Spleen (tissue), 11 donors: Measurements from ENCODE around the gene TEX52. TPM values are rescaled to one million over a fixed set of nuclear protein-coding genes. Genes with fewer than 3 reads are reported as not detected.

Source experiments
- DNase-seq: peaks from one replicate; pipeline ENCODE4 v3.0.0-alpha.2; 2020
- H3K27ac ChIP-seq, 8 donors: fragments of 200-600 bp; sonication (generic) in 7 of 8; 1 replicate in 4 of 8; 2 replicates in 4 of 8; pipeline versions ENCODE4 v1.5.0 to v1.8.0; 2016 to 2021; ENCODE audit warnings: inconsistent platforms in 4 of 8, mild to moderate bottlenecking in 4 of 8, moderate library complexity in 1 of 8
- H3K27me3 ChIP-seq, 7 donors: fragments of 200-600 bp; sonication (generic) in 6 of 7; replicated peaks in 1 of 7; 1 replicate in 4 of 7; 2 replicates in 3 of 7; pipeline versions ENCODE4 v1.5.0 to v1.8.0; 2016 to 2021; ENCODE audit warnings: inconsistent platforms in 3 of 7, mild to moderate bottlenecking in 1 of 7
- H3K36me3 ChIP-seq, 6 donors: fragments of 200-600 bp; sonication (generic) in 5 of 6; 1 replicate in 4 of 6; 2 replicates in 2 of 6; pipeline versions ENCODE4 v1.5.0 to v1.8.0; 2016 to 2021; ENCODE audit warnings: inconsistent platforms in 2 of 6
- H3K4me1 ChIP-seq, 6 donors: fragments of 200-600 bp; sonication (generic) in 5 of 6; 1 replicate in 3 of 6; 2 replicates in 3 of 6; pipeline versions ENCODE4 v1.5.0 to v1.8.0; 2016 to 2021; ENCODE audit warnings: inconsistent platforms in 3 of 6
- H3K4me3 ChIP-seq, 8 donors: fragments of 200-600 bp; sonication (generic) in 7 of 8; 1 replicate in 4 of 8; 2 replicates in 4 of 8; pipeline versions ENCODE4 v1.5.0 to v1.8.0; 2016 to 2021; ENCODE audit warnings: inconsistent platforms in 4 of 8, mild to moderate bottlenecking in 4 of 8, moderate library complexity in 2 of 8
- H3K9me3 ChIP-seq, 8 donors: fragments of 200-600 bp; sonication (generic) in 7 of 8; 1 replicate in 4 of 8; 2 replicates in 4 of 8; pipeline versions ENCODE4 v1.5.0 to v1.8.0; 2016 to 2021; ENCODE audit warnings: inconsistent platforms in 4 of 8
- CTCF ChIP-seq, 11 experiments: fragments of 200-600 bp in 7 of 11; fragments of 450-650 bp in 4 of 11; sonication (generic) in 4 of 11; IDR thresholded peaks in 8 of 11; conservative IDR thresholded peaks in 3 of 11; 1 replicate in 7 of 11; 2 replicates in 4 of 11; pipeline versions ENCODE4 v1.4.0 to v1.8.0; 2016 to 2021; ENCODE audit warnings: antibody characterized with exemption in 11 of 11, inconsistent platforms in 4 of 11, mild to moderate bottlenecking in 1 of 11
- POLR2A ChIP-seq, 3 donors: fragments of 450-650 bp; IDR thresholded peaks; one replicate each; pipeline ENCODE4 v1.5.1; 2017; ENCODE audit warnings: antibody characterized with exemption in 3 of 3, mild to moderate bottlenecking in 1 of 3
- POLR2AphosphoS5 ChIP-seq, 3 donors: sonication (generic); formaldehyde crosslinking; IDR thresholded peaks; one replicate each; pipeline ENCODE4 v1.5.1; 2017; ENCODE audit warnings: antibody characterized with exemption in 3 of 3
- WGBS, 5 donors: extraction: QIAGEN DNeasy Blood & Tissue Kit in 3 of 5; methylation state at CpG; one replicate each; pipeline versions ENCODE4 v1.1.5 to v1.1.7; 2013 to 2018; 5-methylcytosine and 5-hydroxymethylcytosine counted together
- intact Hi-C: fragments of 100-400 bp; cut with DNase I; formaldehyde crosslinking; loops from one replicate; pipeline ENCODE4 v1.15.0; 2023; ENCODE audit warnings: low total_unique reads
- polyA plus RNA-seq, 3 donors: library from polyadenylated mRNA; stranded (reverse); fragments of 200-250 nt; gene quantifications; one replicate each; pipeline ENCODE4 v1.2.1, GENCODE V29; 2013
- total RNA-seq, 7 donors: library from RNA; depleted of rRNA in 3 of 7; stranded (reverse); fragments of >200 nt in 3 of 7; fragmentation: NEBNext Ultra II Directional in 4 of 7; extraction: Animal tissue kit (Norgen Biotek cat#: 25700) in 4 of 7; gene quantifications; one replicate each; pipeline versions ENCODE4 v1.1.0 to v1.2.1, GENCODE V29; 2016 to 2021
- donor health status: healthy with polysubstance abuse.
- donor health status: DM: no; HTN: no; CAD: no; lungs with moderate emphysema.
- donor health status: DM: no; HTN: no; CAD: no.
- donor health status: Bipolar disorder and iron deficiency.
- donor health status: healthy.
- donor health status: DM: no; HTN: no; CAD: no.
- donor health status: DM: yes; HTN: yes; CAD: no.

TEX52 gene
- total and polyA plus RNA-seq, 10 donors = not detected

- WGBS, 5 donors = 84 to 92% (median 91%) methylated on average over 9 of the region's 9 CpGs
- no peak for TF ChIP-seq POLR2A (IDR thresholded peaks at IDR 0.05)
- TF ChIP-seq POLR2AphosphoS5 (IDR thresholded peaks at IDR 0.05) = no peak
Observed at GRCh38 chr12:2820432-2820831, 36.4 kb downstream of the TEX52 start.

GRCh38 chr12:2819810-2820209 lies 37.0 kb downstream of the TEX52 start:
- Histone ChIP-seq H3K4me1 (peaks cover 0 to 14% (median 5%) of the 10 kb centered on the region in 6 donors), H3K27me3 (no peaks in the 10 kb centered on the region), H3K9me3 (no peaks in the 10 kb centered on the region), H3K27ac (no peak overlapping the region), H3K4me3 (no peak overlapping the region), H3K36me3 (peaks cover 2 to 100% (median 77%) of the 10 kb centered on the region in 6 donors)
- DNase-seq = no peak
- intact Hi-C loops = no loop called here
- WGBS, 5 donors = 92 to 97% (median 96%) methylated on average over 15 of the region's 15 CpGs
- TF ChIP-seq POLR2AphosphoS5 (IDR thresholded peaks at IDR 0.05) (peak; percentile 5 to 42 (median 32)), POLR2A (IDR thresholded peaks at IDR 0.05) (no peak), CTCF (IDR thresholded peaks at IDR 0.05 in 8 of 11, conservative IDR thresholded peaks at IDR 0.05 in 3 of 11) (no peak)

More at GRCh38 chr12:2820432-2820831, 36.4 kb downstream of the TEX52 start:
- H3K27me3 ChIP-seq = no peaks in the 10 kb centered on the region
- no peaks in the 10 kb centered on the region for H3K9me3 ChIP-seq
- no peak for DNase-seq
- H3K4me3 ChIP-seq = no peak overlapping the region
- H3K36me3 ChIP-seq = peaks cover 5 to 100% (median 82%) of the 10 kb centered on the region in 6 donors
- intact Hi-C loops = no loop called here
- H3K27ac ChIP-seq = no peak overlapping the region
- H3K4me1 ChIP-seq = peaks cover 0 to 7% (median under 1%) of the 10 kb centered on the region in 6 donors

DNA sequence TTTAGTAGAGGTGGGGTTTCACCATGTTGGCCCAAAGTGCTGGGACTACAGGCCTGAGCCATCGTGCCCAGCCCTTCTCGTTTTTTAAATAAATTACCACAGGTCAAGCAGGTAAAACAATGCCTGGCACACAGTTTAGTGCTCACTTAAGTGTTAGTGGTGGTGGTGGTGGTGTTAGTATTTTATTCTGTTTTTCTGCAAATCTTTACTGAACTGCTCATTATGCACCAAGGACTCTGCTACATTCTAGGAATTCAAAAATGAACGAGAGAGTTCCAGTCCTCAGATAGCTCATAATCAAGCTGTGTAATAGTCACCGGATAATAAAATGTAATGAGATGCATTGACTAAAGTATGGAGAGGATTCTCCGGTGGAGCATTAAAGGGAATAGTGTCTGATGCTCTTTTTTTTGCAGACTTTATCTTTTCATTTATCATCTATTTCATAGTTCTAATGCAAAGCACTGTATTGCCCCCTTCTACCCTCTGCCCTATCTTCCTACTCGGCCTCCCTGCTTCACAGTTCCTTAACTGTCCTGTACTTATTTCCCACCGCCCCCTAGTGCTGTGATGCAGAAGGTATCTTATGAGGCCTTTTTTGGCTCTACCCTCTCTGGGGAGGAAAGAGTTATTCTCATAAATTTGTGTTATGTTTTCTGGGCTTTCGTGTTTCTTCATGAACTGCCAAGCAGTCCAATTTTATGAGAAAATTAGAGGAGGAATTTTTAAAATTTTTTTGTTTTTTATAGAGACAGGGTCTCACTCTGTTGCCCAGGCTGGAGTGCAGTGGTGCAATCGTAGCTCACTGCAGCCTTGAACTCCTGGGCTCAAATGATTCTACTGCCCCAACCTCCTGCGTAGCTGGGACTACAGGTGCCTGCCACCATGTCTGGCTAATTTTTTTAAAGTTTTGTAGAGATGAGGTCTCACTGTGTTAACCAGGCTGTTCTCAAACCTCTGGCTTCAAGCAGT lies 43.3 kb downstream of the TEX52 start:
- peak; percentile 37 for DNase-seq

More for the DNA sequence above, 43.3 kb downstream of the TEX52 start:
- intact Hi-C loops = no loop called here
- Histone ChIP-seq H3K36me3 (peaks cover 0 to 42% (median 17%) of the 10 kb centered on the region in 6 donors), H3K27me3 (no peaks in the 10 kb centered on the region), H3K4me1 (peaks cover 16 to 40% (median 33%) of the 10 kb centered on the region in 6 donors), H3K9me3 (no peaks in the 10 kb centered on the region), H3K27ac (peak overlapping the region; percentile 90 to 98 (median 94)), H3K4me3 (peak overlapping the region; percentile 59 to 91 (median 75))
- 12 to 20% (median 16%) methylated on average over 10 of the region's 10 CpGs for WGBS, 5 donors
- TF ChIP-seq POLR2AphosphoS5 (IDR thresholded peaks at IDR 0.05) (no peak), POLR2A (IDR thresholded peaks at IDR 0.05) (no peak), CTCF (IDR thresholded peaks at IDR 0.05 in 8 of 11, conservative IDR thresholded peaks at IDR 0.05 in 3 of 11) (peak in 10 of 11 experiments; percentile 30 to 68 (median 57))
